ENCODE data around the gene ACACA.

DNA sequence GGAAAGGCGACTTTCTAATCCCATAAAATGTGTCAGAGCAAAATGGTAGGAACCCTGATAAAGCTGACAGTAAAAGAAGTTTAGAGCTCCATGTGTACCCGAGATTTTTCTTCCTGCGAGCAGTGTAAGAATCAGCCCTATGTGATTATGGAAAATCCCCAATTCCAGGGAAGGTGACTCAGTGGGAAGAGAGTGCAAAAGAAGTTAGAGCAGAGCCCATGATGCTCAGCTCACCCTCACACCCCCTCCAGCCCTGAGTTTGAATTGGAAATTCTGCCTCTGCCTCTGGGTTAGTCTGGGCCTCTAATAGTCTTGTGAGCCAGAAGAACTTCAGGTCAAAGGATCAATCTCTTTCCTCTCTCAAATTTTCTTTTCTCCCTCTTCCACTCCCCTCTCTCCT, 18.4 kb downstream of the ACACA start:
- TF ChIP-seq, protein P1, sequence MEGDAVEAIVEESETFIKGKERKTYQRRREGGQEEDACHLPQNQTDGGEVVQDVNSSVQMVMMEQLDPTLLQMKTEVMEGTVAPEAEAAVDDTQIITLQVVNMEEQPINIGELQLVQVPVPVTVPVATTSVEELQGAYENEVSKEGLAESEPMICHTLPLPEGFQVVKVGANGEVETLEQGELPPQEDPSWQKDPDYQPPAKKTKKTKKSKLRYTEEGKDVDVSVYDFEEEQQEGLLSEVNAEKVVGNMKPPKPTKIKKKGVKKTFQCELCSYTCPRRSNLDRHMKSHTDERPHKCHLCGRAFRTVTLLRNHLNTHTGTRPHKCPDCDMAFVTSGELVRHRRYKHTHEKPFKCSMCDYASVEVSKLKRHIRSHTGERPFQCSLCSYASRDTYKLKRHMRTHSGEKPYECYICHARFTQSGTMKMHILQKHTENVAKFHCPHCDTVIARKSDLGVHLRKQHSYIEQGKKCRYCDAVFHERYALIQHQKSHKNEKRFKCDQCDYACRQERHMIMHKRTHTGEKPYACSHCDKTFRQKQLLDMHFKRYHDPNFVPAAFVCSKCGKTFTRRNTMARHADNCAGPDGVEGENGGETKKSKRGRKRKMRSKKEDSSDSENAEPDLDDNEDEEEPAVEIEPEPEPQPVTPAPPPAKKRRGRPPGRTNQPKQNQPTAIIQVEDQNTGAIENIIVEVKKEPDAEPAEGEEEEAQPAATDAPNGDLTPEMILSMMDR (IDR thresholded peaks at IDR 0.05; ENCODE audit: low read depth, low read length, poor library complexity, severe bottlenecking): no peak
- no peak for TF ChIP-seq EZH2phosphoT487 (IDR thresholded peaks at IDR 0.05; ENCODE audit: borderline replicate concordance, low read length)

Measured in DOHH2 (cell line).